ENCODE results near the gene ZCCHC14.

Gene ZCCHC14

GRCh38 chr16:87536795-87537142 is 43.9 kb upstream of the ZCCHC14 start:
- DNase-seq (ENCODE audit: low spot score), result no peak
- Histone ChIP-seq H3K14ac (ENCODE audit: low read length) (no peak overlapping the region), H3K4me3 (ENCODE audit: low read length in 2 of 2) (no peak overlapping the region), H3K36me3 (replicated peaks in 1 of 2; ENCODE audit: control insufficient read depth in 2 of 2, insufficient read depth in 2 of 2, low read length in 2 of 2) (no peaks in the 10 kb centered on the region), H3K4me1 (ENCODE audit: control insufficient read depth in 2 of 2, insufficient read depth in 1 of 2, low read depth in 1 of 2, low read length in 2 of 2) (peaks cover 14 to 16% of the 10 kb centered on the region in 2 donors), H2AFZ (ENCODE audit: low read length) (no peak overlapping the region), H3K9me3 (replicated peaks in 1 of 2; ENCODE audit: control insufficient read depth in 2 of 2, insufficient read depth in 1 of 2, low read depth in 1 of 2, low read length in 2 of 2) (peaks cover 4 to 9% of the 10 kb centered on the region in 2 donors), H2BK120ac (ENCODE audit: low read depth, low read length) (no peak overlapping the region), H3K27ac (replicated peaks; ENCODE audit: low read length) (no peak overlapping the region), H3K4ac (ENCODE audit: low read length) (no peak overlapping the region), H2AK5ac (ENCODE audit: low read depth, low read length) (no peak overlapping the region), H4K91ac (ENCODE audit: low read depth, low read length, poor library complexity) (no peak overlapping the region), H3K27me3 (ENCODE audit: control insufficient read depth in 3 of 3, insufficient read depth in 3 of 3, low read depth in 1 of 3, low read length in 3 of 3) (peaks cover 0 to 13% (median 0%) of the 10 kb centered on the region in 3 experiments), H2BK15ac (ENCODE audit: low read length) (no peak overlapping the region), H3K18ac (ENCODE audit: low read length) (no peak overlapping the region), H3K79me1 (ENCODE audit: low read depth, low read length) (no peaks in the 10 kb centered on the region), H2BK12ac (ENCODE audit: low read length) (no peak overlapping the region), H2BK5ac (ENCODE audit: low read length) (no peak overlapping the region), H3K9ac (ENCODE audit: low read depth, low read length, poor library complexity) (no peak overlapping the region), H4K8ac (ENCODE audit: low read depth, low read length) (no peak overlapping the region), H3K4me2 (ENCODE audit: insufficient read depth, low read length, poor library complexity, severe bottlenecking) (no peak overlapping the region), H3K23ac (ENCODE audit: low read depth, low read length, poor library complexity) (no peak overlapping the region)
- no CpG with 5 or more reads among the region's 10 CpGs for WGBS, 2 donors (ENCODE audit: extremely low coverage in 2 of 2, insufficient read length in 2 of 2, insufficient replicate concordance in 1 of 2)

GRCh38 chr16:87535855-87536794 is 43.3 kb upstream of the ZCCHC14 start:
- no peak overlapping the region for H2BK15ac ChIP-seq (ENCODE audit: low read length)
- no peak overlapping the region for H4K91ac ChIP-seq (ENCODE audit: low read depth, low read length, poor library complexity)
- H3K4me3 ChIP-seq (ENCODE audit: low read length in 2 of 2), result no peak overlapping the region
- no peak overlapping the region for H3K27ac ChIP-seq (replicated peaks; ENCODE audit: low read length)
- H3K79me1 ChIP-seq (ENCODE audit: low read depth, low read length), result no peaks in the 10 kb centered on the region
- DNase-seq (ENCODE audit: low spot score), result no peak
- H3K4me2 ChIP-seq (ENCODE audit: insufficient read depth, low read length, poor library complexity, severe bottlenecking), result no peak overlapping the region
- H3K9ac ChIP-seq (ENCODE audit: low read depth, low read length, poor library complexity), result no peak overlapping the region
- H3K9me3 ChIP-seq (replicated peaks in 1 of 2; ENCODE audit: control insufficient read depth in 2 of 2, insufficient read depth in 1 of 2, low read depth in 1 of 2, low read length in 2 of 2), result peaks cover 4 to 9% of the 10 kb centered on the region in 2 donors
- H4K8ac ChIP-seq (ENCODE audit: low read depth, low read length), result no peak overlapping the region
- H3K36me3 ChIP-seq (replicated peaks in 1 of 2; ENCODE audit: control insufficient read depth in 2 of 2, insufficient read depth in 2 of 2, low read length in 2 of 2), result no peaks in the 10 kb centered on the region
- H3K18ac ChIP-seq (ENCODE audit: low read length), result no peak overlapping the region
- H2BK12ac ChIP-seq (ENCODE audit: low read length), result no peak overlapping the region
- H2AK5ac ChIP-seq (ENCODE audit: low read depth, low read length), result no peak overlapping the region
- H3K4me1 ChIP-seq (ENCODE audit: control insufficient read depth in 2 of 2, insufficient read depth in 1 of 2, low read depth in 1 of 2, low read length in 2 of 2), result peaks cover 11% of the 10 kb centered on the region in 2 donors
- no peak overlapping the region for H3K23ac ChIP-seq (ENCODE audit: low read depth, low read length, poor library complexity)
- H3K27me3 ChIP-seq (ENCODE audit: control insufficient read depth in 3 of 3, insufficient read depth in 3 of 3, low read depth in 1 of 3, low read length in 3 of 3), result peaks cover 0 to 13% (median 0%) of the 10 kb centered on the region in 3 experiments
- no peak overlapping the region for H3K14ac ChIP-seq (ENCODE audit: low read length)
- no peak overlapping the region for H3K4ac ChIP-seq (ENCODE audit: low read length)
- no peak overlapping the region for H2BK120ac ChIP-seq (ENCODE audit: low read depth, low read length)
- H2AFZ ChIP-seq (ENCODE audit: low read length), result no peak overlapping the region
- no CpG with 5 or more reads among the region's 13 CpGs for WGBS, 2 donors (ENCODE audit: extremely low coverage in 2 of 2, insufficient read length in 2 of 2, insufficient replicate concordance in 1 of 2)
- no peak overlapping the region for H2BK5ac ChIP-seq (ENCODE audit: low read length)

GRCh38 chr16:87535457-87535854 is 42.6 kb upstream of the ZCCHC14 start:
- no peak overlapping the region for H3K4ac ChIP-seq (ENCODE audit: low read length)
- no peak overlapping the region for H3K14ac ChIP-seq (ENCODE audit: low read length)
- no peak overlapping the region for H3K27ac ChIP-seq (replicated peaks; ENCODE audit: low read length)
- H3K4me3 ChIP-seq (ENCODE audit: low read length in 2 of 2), result no peak overlapping the region
- no peaks in the 10 kb centered on the region for H3K36me3 ChIP-seq (replicated peaks in 1 of 2; ENCODE audit: control insufficient read depth in 2 of 2, insufficient read depth in 2 of 2, low read length in 2 of 2)
- no peak overlapping the region for H2BK120ac ChIP-seq (ENCODE audit: low read depth, low read length)
- H4K8ac ChIP-seq (ENCODE audit: low read depth, low read length), result no peak overlapping the region
- H2BK5ac ChIP-seq (ENCODE audit: low read length), result no peak overlapping the region
- H3K9ac ChIP-seq (ENCODE audit: low read depth, low read length, poor library complexity), result no peak overlapping the region
- no peak overlapping the region for H3K23ac ChIP-seq (ENCODE audit: low read depth, low read length, poor library complexity)
- H4K91ac ChIP-seq (ENCODE audit: low read depth, low read length, poor library complexity), result no peak overlapping the region
- no peak overlapping the region for H3K18ac ChIP-seq (ENCODE audit: low read length)
- H2BK12ac ChIP-seq (ENCODE audit: low read length), result no peak overlapping the region
- H2AK5ac ChIP-seq (ENCODE audit: low read depth, low read length), result no peak overlapping the region
- no peak for DNase-seq (ENCODE audit: low spot score)
- H3K9me3 ChIP-seq (replicated peaks in 1 of 2; ENCODE audit: control insufficient read depth in 2 of 2, insufficient read depth in 1 of 2, low read depth in 1 of 2, low read length in 2 of 2), result peaks cover 4 to 9% of the 10 kb centered on the region in 2 donors
- H3K27me3 ChIP-seq (ENCODE audit: control insufficient read depth in 3 of 3, insufficient read depth in 3 of 3, low read depth in 1 of 3, low read length in 3 of 3), result peaks cover 0 to 13% (median 0%) of the 10 kb centered on the region in 3 experiments
- no peak overlapping the region for H3K4me2 ChIP-seq (ENCODE audit: insufficient read depth, low read length, poor library complexity, severe bottlenecking)
- no CpG with 5 or more reads among the region's 3 CpGs for WGBS, 2 donors (ENCODE audit: extremely low coverage in 2 of 2, insufficient read length in 2 of 2, insufficient replicate concordance in 1 of 2)
- peaks cover 5% of the 10 kb centered on the region in 2 donors for H3K4me1 ChIP-seq (ENCODE audit: control insufficient read depth in 2 of 2, insufficient read depth in 1 of 2, low read depth in 1 of 2, low read length in 2 of 2)
- H2BK15ac ChIP-seq (ENCODE audit: low read length), result no peak overlapping the region
- no peak overlapping the region for H2AFZ ChIP-seq (ENCODE audit: low read length)
- H3K79me1 ChIP-seq (ENCODE audit: low read depth, low read length), result no peaks in the 10 kb centered on the region

GRCh38 chr16:87534751-87535150 is 41.9 kb upstream of the ZCCHC14 start:
- no CpG with 5 or more reads among the region's 9 CpGs for WGBS, 2 donors (ENCODE audit: extremely low coverage in 2 of 2, insufficient read length in 2 of 2, insufficient replicate concordance in 1 of 2)

More at GRCh38 chr16:87534751-87535150, 41.9 kb upstream of the ZCCHC14 start:
- Histone ChIP-seq H3K79me1 (ENCODE audit: low read depth, low read length) (no peaks in the 10 kb centered on the region), H3K4ac (ENCODE audit: low read length) (no peak overlapping the region), H4K91ac (ENCODE audit: low read depth, low read length, poor library complexity) (no peak overlapping the region), H3K4me3 (ENCODE audit: low read length in 2 of 2) (no peak overlapping the region), H2BK120ac (ENCODE audit: low read depth, low read length) (no peak overlapping the region), H3K27ac (replicated peaks; ENCODE audit: low read length) (no peak overlapping the region), H2BK12ac (ENCODE audit: low read length) (no peak overlapping the region), H3K9ac (ENCODE audit: low read depth, low read length, poor library complexity) (no peak overlapping the region), H2AK5ac (ENCODE audit: low read depth, low read length) (no peak overlapping the region), H3K4me1 (ENCODE audit: control insufficient read depth in 2 of 2, insufficient read depth in 1 of 2, low read depth in 1 of 2, low read length in 2 of 2) (no peaks in the 10 kb centered on the region), H3K27me3 (ENCODE audit: control insufficient read depth in 3 of 3, insufficient read depth in 3 of 3, low read depth in 1 of 3, low read length in 3 of 3) (peaks cover 0 to 13% (median 0%) of the 10 kb centered on the region in 3 experiments), H3K14ac (ENCODE audit: low read length) (no peak overlapping the region), H3K9me3 (replicated peaks in 1 of 2; ENCODE audit: control insufficient read depth in 2 of 2, insufficient read depth in 1 of 2, low read depth in 1 of 2, low read length in 2 of 2) (peaks cover 4 to 9% of the 10 kb centered on the region in 2 donors), H3K4me2 (ENCODE audit: insufficient read depth, low read length, poor library complexity, severe bottlenecking) (no peak overlapping the region), H2BK5ac (ENCODE audit: low read length) (no peak overlapping the region), H3K18ac (ENCODE audit: low read length) (no peak overlapping the region), H3K36me3 (replicated peaks in 1 of 2; ENCODE audit: control insufficient read depth in 2 of 2, insufficient read depth in 2 of 2, low read length in 2 of 2) (no peaks in the 10 kb centered on the region), H2AFZ (ENCODE audit: low read length) (no peak overlapping the region), H3K23ac (ENCODE audit: low read depth, low read length, poor library complexity) (no peak overlapping the region), H2BK15ac (ENCODE audit: low read length) (no peak overlapping the region), H4K8ac (ENCODE audit: low read depth, low read length) (no peak overlapping the region)
- DNase-seq (ENCODE audit: low spot score), result no peak
